ENCODE measurements around the gene INTS4.

DNA sequence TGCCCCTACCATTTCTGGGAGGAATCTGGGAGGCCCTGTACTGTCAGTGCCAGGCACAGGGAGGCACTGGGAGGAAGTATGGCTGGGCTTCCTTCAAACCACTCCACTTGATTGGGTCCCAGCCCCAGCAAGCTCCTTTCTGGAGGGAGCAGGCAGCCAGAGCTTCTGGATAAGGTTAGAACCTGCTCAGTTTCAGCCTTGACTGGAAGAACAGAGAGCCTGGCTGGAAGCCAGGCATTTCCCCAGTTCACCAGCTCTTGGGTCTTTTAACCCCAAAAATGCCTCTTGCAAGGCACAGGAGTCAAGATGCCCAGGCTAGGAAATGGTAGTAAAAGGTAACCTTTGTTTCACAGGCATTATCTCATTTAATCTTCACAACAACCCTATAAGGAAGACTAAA lies 37.6 kb upstream of the INTS4 start:
- TF ChIP-seq, protein P1, sequence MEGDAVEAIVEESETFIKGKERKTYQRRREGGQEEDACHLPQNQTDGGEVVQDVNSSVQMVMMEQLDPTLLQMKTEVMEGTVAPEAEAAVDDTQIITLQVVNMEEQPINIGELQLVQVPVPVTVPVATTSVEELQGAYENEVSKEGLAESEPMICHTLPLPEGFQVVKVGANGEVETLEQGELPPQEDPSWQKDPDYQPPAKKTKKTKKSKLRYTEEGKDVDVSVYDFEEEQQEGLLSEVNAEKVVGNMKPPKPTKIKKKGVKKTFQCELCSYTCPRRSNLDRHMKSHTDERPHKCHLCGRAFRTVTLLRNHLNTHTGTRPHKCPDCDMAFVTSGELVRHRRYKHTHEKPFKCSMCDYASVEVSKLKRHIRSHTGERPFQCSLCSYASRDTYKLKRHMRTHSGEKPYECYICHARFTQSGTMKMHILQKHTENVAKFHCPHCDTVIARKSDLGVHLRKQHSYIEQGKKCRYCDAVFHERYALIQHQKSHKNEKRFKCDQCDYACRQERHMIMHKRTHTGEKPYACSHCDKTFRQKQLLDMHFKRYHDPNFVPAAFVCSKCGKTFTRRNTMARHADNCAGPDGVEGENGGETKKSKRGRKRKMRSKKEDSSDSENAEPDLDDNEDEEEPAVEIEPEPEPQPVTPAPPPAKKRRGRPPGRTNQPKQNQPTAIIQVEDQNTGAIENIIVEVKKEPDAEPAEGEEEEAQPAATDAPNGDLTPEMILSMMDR (IDR thresholded peaks at IDR 0.05; ENCODE audit: insufficient read depth, low read length, poor library complexity, severe bottlenecking), result no peak
- TF ChIP-seq EZH2phosphoT487 (conservative IDR thresholded peaks at IDR 0.05; ENCODE audit: low read length), result no peak

All from SU-DHL-6 (cell line).